Tibial artery (tissue), 4 donors: ENCODE measurements around the gene SIGLEC5.
"Not testable (repeated sequence)": the region's sequence is repeated elsewhere in the genome, so short reads cannot be mapped to it uniquely, and the experiment has no call there.

Source experiments
- DNase-seq, 2 donors: peaks; one replicate each; pipeline ENCODE4 v3.0.0-alpha.2; 2019
- H3K27ac ChIP-seq, 2 donors: fragments of 200-600 bp; sonication (generic) in 1 of 2; 1 replicate in 1 of 2; 2 replicates in 1 of 2; pipeline ENCODE4 v1.5.1; 2018 to 2019; ENCODE audit warnings: mild to moderate bottlenecking in 1 of 2
- H3K27me3 ChIP-seq, 2 donors: fragments of 200-600 bp; sonication (generic) in 1 of 2; one replicate each; pipeline versions ENCODE4 v1.5.1 to v1.6.0; 2016 to 2019
- H3K36me3 ChIP-seq, 3 donors: fragments of 200-600 bp; sonication (generic) in 2 of 3; one replicate each; pipeline ENCODE4 v1.5.1; 2016 to 2019; ENCODE audit warnings: mild to moderate bottlenecking in 2 of 3
- H3K4me1 ChIP-seq, 4 donors: fragments of 200-600 bp; sonication (generic) in 2 of 4; 1 replicate in 3 of 4; 2 replicates in 1 of 4; pipeline ENCODE4 v1.5.1; 2016 to 2019
- H3K4me3 ChIP-seq, 2 donors: fragments of 200-600 bp; sonication (generic) in 1 of 2; 1 replicate in 1 of 2; 2 replicates in 1 of 2; pipeline ENCODE4 v1.5.1; 2018 to 2019; ENCODE audit warnings: mild to moderate bottlenecking in 2 of 2
- H3K9me3 ChIP-seq, 3 donors: fragments of 200-600 bp; sonication (generic) in 1 of 3; one replicate each; pipeline ENCODE4 v1.5.1; 2016 to 2019
- CTCF ChIP-seq, 2 experiments: fragments of 200-600 bp in 1 of 2; fragments of 450-650 bp in 1 of 2; IDR thresholded peaks; one replicate each; pipeline ENCODE4 v1.5.1; 2017 to 2019; ENCODE audit warnings: antibody characterized with exemption in 2 of 2, mild to moderate bottlenecking in 1 of 2, moderate library complexity in 1 of 2
- intact Hi-C: fragments of 100-400 bp; cut with DNase I; formaldehyde crosslinking; loops from one replicate; pipeline ENCODE4 v1.15.0; 2023; ENCODE audit warnings: low total_unique reads

The SIGLEC5 gene

GRCh38 chr19:51651216-51651846 is 21.1 kb upstream of the SIGLEC5 start:
- no peaks in the 10 kb centered on the region for H3K36me3 ChIP-seq
- H3K4me3 ChIP-seq = no peak overlapping the region
- TF ChIP-seq CTCF (IDR thresholded peaks at IDR 0.05) = no peak
- DNase-seq = peak in 1 of 2 donors; percentile 33
- no peaks in the 10 kb centered on the region for H3K4me1 ChIP-seq
- intact Hi-C loops = loop anchor here (10.0 kb wide), 1 partner anchor 177 kb away; the partner anchor contains the start of gene CEACAM18
- no peaks in the 10 kb centered on the region for H3K9me3 ChIP-seq
- H3K27me3 ChIP-seq = peaks cover 0 to 3% of the 10 kb centered on the region in 2 donors
- no peak overlapping the region for H3K27ac ChIP-seq

GRCh38 chr19:51647318-51647717 is 17.1 kb upstream of the SIGLEC5 start:
- intact Hi-C loops = no loop called here

GRCh38 chr19:51646730-51647129 is 16.5 kb upstream of the SIGLEC5 start, which contains the start of gene SIGLEC14:
Gene SIGLEC14 (minus strand): TSS chr19:51646825. CDS start chr19:51646759, 66 bp downstream.
- Histone ChIP-seq H3K27me3 (peaks cover 0 to 12% of the 10 kb centered on the region in 2 donors), H3K4me3 (peak within 1 kb of the TSS in 1 of 2 donors; percentile 0)
- DNase-seq, intact Hi-C loops, H3K36me3 ChIP-seq, H3K9me3 ChIP-seq, H3K4me1 ChIP-seq, H3K27ac ChIP-seq: not testable (repeated sequence)

More at GRCh38 chr19:51647318-51647717, 17.1 kb upstream of the SIGLEC5 start:
- Histone ChIP-seq H3K36me3 (no peaks in the 10 kb centered on the region), H3K4me1 (no peaks in the 10 kb centered on the region), H3K4me3 (no peak overlapping the region), H3K27me3 (peaks cover 0 to 12% of the 10 kb centered on the region in 2 donors), H3K27ac (no peak overlapping the region), H3K9me3 (no peaks in the 10 kb centered on the region)
- DNase-seq = no peak
- no peak for TF ChIP-seq CTCF (IDR thresholded peaks at IDR 0.05)

- H3K36me3 ChIP-seq = no peaks in the 10 kb centered on the region
- intact Hi-C loops = no loop called here
- peaks cover 0 to 16% of the 10 kb centered on the region in 2 donors for H3K27me3 ChIP-seq
- H3K9me3 ChIP-seq = no peaks in the 10 kb centered on the region
- TF ChIP-seq CTCF (IDR thresholded peaks at IDR 0.05) = no peak
- H3K4me1 ChIP-seq = no peaks in the 10 kb centered on the region
- no peak overlapping the region for H3K27ac ChIP-seq
- no peak for DNase-seq
- H3K4me3 ChIP-seq = peak overlapping the region; percentile 0 to 14
Measured at GRCh38 chr19:51644636-51645271, 14.6 kb upstream of the SIGLEC5 start.

GRCh38 chr19:51641648-51642047 is 11.4 kb upstream of the SIGLEC5 start:
- intact Hi-C loops = no loop called here
- Histone ChIP-seq H3K4me3 (no peak overlapping the region), H3K9me3 (no peaks in the 10 kb centered on the region), H3K4me1 (no peaks in the 10 kb centered on the region), H3K36me3 (no peaks in the 10 kb centered on the region), H3K27ac (no peak overlapping the region), H3K27me3 (peaks cover 0 to 16% of the 10 kb centered on the region in 2 donors)
- no peak for DNase-seq
- TF ChIP-seq CTCF (IDR thresholded peaks at IDR 0.05) = no peak

GRCh38 chr19:51640386-51640785 is 10.2 kb upstream of the SIGLEC5 start:
- TF ChIP-seq CTCF (IDR thresholded peaks at IDR 0.05) = no peak
- Histone ChIP-seq H3K9me3 (no peaks in the 10 kb centered on the region), H3K27me3 (peaks cover 0 to 16% of the 10 kb centered on the region in 2 donors), H3K4me1 (no peaks in the 10 kb centered on the region), H3K27ac (no peak overlapping the region), H3K4me3 (no peak overlapping the region), H3K36me3 (no peaks in the 10 kb centered on the region)
- no peak for DNase-seq
- intact Hi-C loops = no loop called here
